Measurements from ENCODE around the gene ERVV-1. TPM values are rescaled to one million over a fixed set of nuclear protein-coding genes. Genes with fewer than 3 reads are reported as not detected.

Gene ERVV-1
- total and polyA plus RNA-seq, 7 experiments from 2014 or later: not detected

Other genes starting within 250 kb of the ERVV-1 start
- gene ZNF600, start 227.1 kb upstream of the ERVV-1 start, total RNA-seq: 10 to 100 TPM in 4 of 5 experiments, 1 to 10 TPM in 1; 6.7 to 30.0 (median 19.8) TPM
- gene ZNF600, start 227.1 kb upstream of the ERVV-1 start, polyA plus RNA-seq: 10 to 100 TPM in 1 of 2 donors, 1 to 10 TPM in 1; 5.2 to 17.2 TPM
- 10 to 100 TPM in 3 of 5 experiments, 1 to 10 TPM in 2; 6.5 to 26.0 (median 21.0) TPM for gene ZNF28, start 192.3 kb upstream of the ERVV-1 start, total RNA-seq
- gene ZNF28, start 192.3 kb upstream of the ERVV-1 start, polyA plus RNA-seq: 10 to 100 TPM; 10.2 to 14.4 TPM
- gene ZNF468, start 156.3 kb upstream of the ERVV-1 start, total RNA-seq: 10 to 100 TPM; 10.7 to 26.7 (median 21.7) TPM
- gene ZNF468, start 156.3 kb upstream of the ERVV-1 start, polyA plus RNA-seq: 10 to 100 TPM; 16.0 to 25.4 TPM
- 10 to 100 TPM in 3 of 5 experiments, 1 to 10 TPM in 2; 4.5 to 13.4 (median 11.6) TPM for gene ZNF320, start 116.3 kb upstream of the ERVV-1 start, total RNA-seq
- 1 to 10 TPM; 5.4 to 7.1 TPM for gene ZNF320, start 116.3 kb upstream of the ERVV-1 start, polyA plus RNA-seq
- 1 to 10 TPM; 2.1 to 7.2 (median 6.0) TPM for gene ZNF888, start 90.5 kb upstream of the ERVV-1 start, total RNA-seq
- gene ZNF888, start 90.5 kb upstream of the ERVV-1 start, polyA plus RNA-seq: 1 to 10 TPM; 1.3 to 2.5 TPM
- gene ZNF816, start 51.0 kb upstream of the ERVV-1 start, total RNA-seq: 10 to 100 TPM in 3 of 5 experiments, 1 to 10 TPM in 2; 5.0 to 25.7 (median 11.0) TPM
- 10 to 100 TPM; 14.0 to 27.7 TPM for gene ZNF816, start 51.0 kb upstream of the ERVV-1 start, polyA plus RNA-seq
- not detected for gene ERVV-2, start 30.8 kb downstream of the ERVV-1 start, total RNA-seq
- not detected for gene ERVV-2, start 30.8 kb downstream of the ERVV-1 start, polyA plus RNA-seq
- gene ZNF160, start 89.5 kb downstream of the ERVV-1 start, total RNA-seq: 10 to 100 TPM; 39.1 to 75.3 (median 52.9) TPM
- gene ZNF160, start 89.5 kb downstream of the ERVV-1 start, polyA plus RNA-seq: 10 to 100 TPM; 24.2 to 32.6 TPM
- gene ZNF415, start 119.0 kb downstream of the ERVV-1 start, total RNA-seq: 1 to 10 TPM in 2 of 5 experiments, under 1 TPM in 3; 0.58 to 2.1 (median 0.98) TPM
- 1 to 10 TPM; 2.2 to 3.6 TPM for gene ZNF415, start 119.0 kb downstream of the ERVV-1 start, polyA plus RNA-seq
- gene ZNF347, start 145.1 kb downstream of the ERVV-1 start, total RNA-seq: 10 to 100 TPM in 2 of 5 experiments, 1 to 10 TPM in 3; 3.3 to 26.9 (median 7.3) TPM
- gene ZNF347, start 145.1 kb downstream of the ERVV-1 start, polyA plus RNA-seq: 1 to 10 TPM; 6.5 to 9.5 TPM
- 1 to 10 TPM; 1.6 to 5.9 (median 3.3) TPM for gene ZNF665, start 179.4 kb downstream of the ERVV-1 start, total RNA-seq
- gene ZNF665, start 179.4 kb downstream of the ERVV-1 start, polyA plus RNA-seq: 10 to 100 TPM; 12.2 to 13.7 TPM
- gene ZNF677, start 241.0 kb downstream of the ERVV-1 start, total RNA-seq: 10 to 100 TPM in 2 of 5 experiments, 1 to 10 TPM in 3; 2.2 to 25.9 (median 7.4) TPM
- gene ZNF677, start 241.0 kb downstream of the ERVV-1 start, polyA plus RNA-seq: 10 to 100 TPM; 20.5 to 29.9 TPM
- not detected for gene VN1R2, start 244.4 kb downstream of the ERVV-1 start, total RNA-seq
- gene VN1R2, start 244.4 kb downstream of the ERVV-1 start, polyA plus RNA-seq: not detected